Stimulated activated CD4-positive, alpha-beta T cell treated with anti-CD3 and anti-CD28 coated beads, TNF-alpha, amount 100 ng/mL, for 4 hours (primary cell): Measurements from ENCODE around the gene IER3.

Experiments
- DNase-seq, 3 experiments: peaks; one replicate each; pipeline ENCODE4 v3.0.0-alpha.2; 2020; ENCODE audit warnings: low read depth in 3 of 3

The IER3 gene

DNA sequence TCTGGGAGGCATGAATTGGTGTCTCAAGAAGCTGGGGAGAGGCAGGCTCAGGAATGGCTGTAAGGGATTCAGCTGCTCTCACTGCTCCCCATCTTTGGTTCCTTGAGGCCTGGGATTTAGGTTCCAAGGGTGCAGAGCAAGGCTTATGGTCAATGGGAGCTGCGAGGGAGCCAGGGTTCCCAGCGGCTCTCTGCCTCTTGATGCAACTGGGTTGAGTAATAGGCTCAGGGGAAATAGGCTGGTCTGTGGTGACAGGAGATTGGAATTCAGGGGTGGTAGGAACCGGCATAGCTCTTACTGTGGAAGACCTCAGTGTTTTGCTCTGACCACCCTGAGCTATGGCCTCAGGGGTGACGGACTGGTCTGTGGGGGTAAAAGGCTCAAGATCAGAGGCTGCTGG lies 40.5 kb downstream of the IER3 start:
- DNase-seq, result no peak

DNA sequence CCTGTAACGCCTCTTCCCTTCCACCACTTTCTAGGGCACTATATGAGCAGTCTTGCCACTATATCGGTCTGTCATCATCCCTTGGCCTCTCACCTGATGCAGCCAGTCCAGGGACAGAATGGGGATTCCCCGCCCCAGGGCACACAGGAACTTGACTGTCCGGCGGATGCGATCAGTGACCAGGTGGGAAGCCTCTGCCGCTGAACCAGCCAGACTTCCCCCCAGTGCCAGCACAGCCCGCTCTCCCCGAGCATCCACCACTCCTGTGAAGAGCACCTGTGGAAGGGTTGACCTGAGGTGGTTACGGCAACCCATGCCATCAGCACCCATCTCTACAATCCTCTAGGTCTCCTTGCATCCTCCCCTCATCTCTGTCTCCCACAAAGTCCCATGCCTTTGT lies 41.3 kb downstream of the IER3 start:
- no peak for DNase-seq

DNA sequence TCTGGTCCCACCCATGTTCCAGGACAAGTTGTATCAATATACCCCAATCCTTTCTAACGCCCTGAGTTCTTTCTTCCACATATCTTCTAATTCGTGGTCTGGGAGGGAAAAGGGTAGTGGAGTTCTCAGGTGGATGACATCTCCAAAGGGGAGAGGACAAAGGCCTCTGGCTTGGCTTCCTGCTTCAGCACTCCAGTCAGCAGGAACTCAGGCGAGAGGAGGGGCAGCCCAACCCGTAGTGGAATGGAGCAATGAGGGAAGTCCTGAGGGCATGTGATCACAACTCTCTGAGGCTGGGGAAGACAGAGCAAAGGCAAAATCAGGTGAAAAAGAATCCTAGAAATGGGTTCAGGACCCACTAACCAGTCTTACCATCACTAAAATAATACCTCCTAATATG lies 44.0 kb downstream of the IER3 start:
- DNase-seq, result no peak

DNA sequence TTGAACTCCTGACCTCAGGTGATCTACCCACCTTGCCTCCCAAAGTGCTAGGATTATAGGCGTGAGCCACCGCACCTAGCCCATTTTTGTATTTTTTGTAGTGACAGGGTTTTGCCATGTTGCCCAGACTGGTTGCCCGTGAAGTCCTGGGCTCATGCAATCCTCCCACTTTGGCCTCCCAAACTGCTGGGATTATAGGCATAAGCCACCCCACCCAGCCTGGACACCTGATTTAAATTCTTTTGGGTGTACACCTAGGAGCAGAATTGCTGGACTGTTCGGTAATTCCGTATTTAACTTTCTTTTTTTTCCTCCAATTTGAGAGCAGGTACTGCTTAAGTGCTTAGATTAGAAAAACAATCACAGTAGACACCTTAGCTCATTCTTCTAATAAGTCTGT lies 47.9 kb downstream of the IER3 start:
- DNase-seq, result no peak
